Testis (tissue), 3 donors: Measurements from ENCODE around the gene GUCY2C. TPM values are rescaled to one million over a fixed set of nuclear protein-coding genes. Genes with fewer than 3 reads are reported as not detected.

Source experiments
- DNase-seq: peaks from one replicate; pipeline ENCODE4 v3.0.0-alpha.2; 2019
- H3K27ac ChIP-seq, 2 donors: fragments of 200-600 bp; sonication (generic); one replicate each; pipeline ENCODE4 v1.5.1; 2019
- H3K27me3 ChIP-seq: fragments of 200-600 bp; sonication (generic); one replicate; pipeline ENCODE4 v1.5.1; 2019
- H3K36me3 ChIP-seq: fragments of 200-600 bp; sonication (generic); one replicate; pipeline ENCODE4 v1.5.1; 2017; ENCODE audit warnings: low read depth; ENCODE audit errors: missing control alignments
- H3K4me1 ChIP-seq: fragments of 200-600 bp; sonication (generic); one replicate; pipeline ENCODE4 v1.5.1; 2019
- H3K4me3 ChIP-seq, 2 donors: fragments of 200-600 bp; sonication (generic); one replicate each; pipeline ENCODE4 v1.5.1; 2017 to 2019
- H3K9me3 ChIP-seq: fragments of 200-600 bp; sonication (generic); one replicate; pipeline ENCODE4 v1.5.1; 2017
- CTCF ChIP-seq, 3 experiments: fragments of 450-650 bp in 2 of 3; fragments of 200-600 bp in 1 of 3; sonication (generic) in 1 of 3; IDR thresholded peaks; one replicate each; pipeline ENCODE4 v1.5.1; 2016 to 2019; ENCODE audit warnings: antibody characterized with exemption in 3 of 3, mild to moderate bottlenecking in 2 of 3, moderate library complexity in 1 of 3
- POLR2A ChIP-seq: fragments of 450-650 bp; IDR thresholded peaks from one replicate; pipeline ENCODE4 v1.6.1; 2017; ENCODE audit warnings: antibody characterized with exemption, mild to moderate bottlenecking, moderate library complexity
- WGBS, 2 donors: methylation state at CpG; one replicate each; pipeline ENCODE4 v1.1.5; 2018; 5-methylcytosine and 5-hydroxymethylcytosine counted together
- intact Hi-C: fragments of 100-400 bp; cut with DNase I; formaldehyde crosslinking; loops from one replicate; pipeline ENCODE4 v1.15.1; 2023; ENCODE audit warnings: low total_unique reads
- polyA plus RNA-seq: library from polyadenylated mRNA; stranded (reverse); fragments of 350-450 nt; fragmentation: Illumina TruSeq; extraction: RNeasy Lipid Tissue Mini Kit (QIAGEN cat#74804); gene quantifications from one replicate; pipeline ENCODE4 v1.2.3, GENCODE V29; 2014; ENCODE audit warnings: low read depth, low replicate concordance; ENCODE audit not compliant: insufficient read depth
- total RNA-seq, 2 donors: library from RNA; depleted of rRNA; stranded (reverse); fragments of >200 nt; gene quantifications; one replicate each; pipeline ENCODE4 v1.2.3, GENCODE V29; 2016

The GUCY2C gene
- total and polyA plus RNA-seq, 3 donors from 2014 or later: 0.12 to 0.39 (median 0.15) TPM

- Histone ChIP-seq H3K4me1 (no peaks in the 10 kb centered on the region), H3K36me3 (no peaks in the 10 kb centered on the region), H3K27ac (no peak overlapping the region), H3K9me3 (no peaks in the 10 kb centered on the region), H3K27me3 (no peaks in the 10 kb centered on the region), H3K4me3 (no peak overlapping the region)
- WGBS, 2 donors: 91 to 95% methylated on average over 3 of the region's 3 CpGs
- no peak for DNase-seq
- TF ChIP-seq POLR2A (no peak), CTCF (IDR thresholded peaks at IDR 0.05) (no peak)
- intact Hi-C loops: no loop called here
These were observed 98.9 kb downstream of the GUCY2C start for GRCh38 chr12:14597480-14597879.

GRCh38 chr12:14591719-14592118, 104.7 kb downstream of the GUCY2C start:
- Histone ChIP-seq H3K27ac (no peak overlapping the region), H3K4me3 (no peak overlapping the region), H3K4me1 (no peaks in the 10 kb centered on the region), H3K27me3 (no peaks in the 10 kb centered on the region), H3K9me3 (no peaks in the 10 kb centered on the region), H3K36me3 (no peaks in the 10 kb centered on the region)
- intact Hi-C loops: no loop called here
- 35 to 47% methylated on average over 1 of the region's 1 CpG for WGBS, 2 donors
- no peak for DNase-seq
- TF ChIP-seq CTCF (IDR thresholded peaks at IDR 0.05) (no peak), POLR2A (no peak)

- no peak for DNase-seq
- Histone ChIP-seq H3K9me3 (no peaks in the 10 kb centered on the region), H3K4me1 (no peaks in the 10 kb centered on the region), H3K4me3 (peak overlapping the region in 1 of 2 donors; percentile 17), H3K36me3 (no peaks in the 10 kb centered on the region), H3K27me3 (no peaks in the 10 kb centered on the region), H3K27ac (no peak overlapping the region)
- no peak for TF ChIP-seq POLR2A
- intact Hi-C loops: no loop called here
- 58 to 65% methylated on average over 12 to 18 of the region's 18 CpGs for WGBS, 2 donors
These were observed 107.0 kb downstream of the GUCY2C start for GRCh38 chr12:14589169-14590004.

GRCh38 chr12:14588571-14588970, 107.8 kb downstream of the GUCY2C start:
- no peak overlapping the region for H3K4me3 ChIP-seq
- no peak for DNase-seq
- no peaks in the 10 kb centered on the region for H3K36me3 ChIP-seq
- H3K27me3 ChIP-seq: no peaks in the 10 kb centered on the region
- intact Hi-C loops: no loop called here
- H3K4me1 ChIP-seq: no peaks in the 10 kb centered on the region
- H3K27ac ChIP-seq: no peak overlapping the region
- no peaks in the 10 kb centered on the region for H3K9me3 ChIP-seq
- WGBS, 2 donors: 85% methylated on average over 3 of the region's 3 CpGs
- no peak for TF ChIP-seq POLR2A
- TF ChIP-seq CTCF (IDR thresholded peaks at IDR 0.05): no peak

- 84 to 87% methylated on average over 8 of the region's 8 CpGs for WGBS, 2 donors
- Histone ChIP-seq H3K4me3 (no peak overlapping the region), H3K4me1 (no peaks in the 10 kb centered on the region), H3K27ac (no peak overlapping the region), H3K9me3 (no peaks in the 10 kb centered on the region), H3K36me3 (no peaks in the 10 kb centered on the region), H3K27me3 (no peaks in the 10 kb centered on the region)
- intact Hi-C loops: no loop called here
- no peak for TF ChIP-seq CTCF (IDR thresholded peaks at IDR 0.05)
- no peak for TF ChIP-seq POLR2A
- no peak for DNase-seq
These were observed 117.8 kb downstream of the GUCY2C start for GRCh38 chr12:14578646-14579045.
